SKM-1 treated with dmso at 0.1 percent for 144 hours (cell line): ENCODE measurements around the gene PWWP2B.

Source experiments
- DNase-seq: peaks from one replicate; lab custom pipeline; 2025; ENCODE audit not compliant: unreplicated experiment; lab: John Stamatoyannopoulos, UW

Gene PWWP2B

GRCh38 chr10:132363376-132363775 is 33.6 kb upstream of the PWWP2B start:
- DNase-seq: no peak

GRCh38 chr10:132363921-132364593 is 32.9 kb upstream of the PWWP2B start:
- DNase-seq: peak; percentile 13

GRCh38 chr10:132364594-132364970 is 32.4 kb upstream of the PWWP2B start:
- DNase-seq: no peak

GRCh38 chr10:132365102-132365501 is 31.9 kb upstream of the PWWP2B start:
- no peak for DNase-seq

- DNase-seq: no peak
Measured at GRCh38 chr10:132366006-132366405, 31.0 kb upstream of the PWWP2B start.

GRCh38 chr10:132366499-132366898 is 30.5 kb upstream of the PWWP2B start:
- no peak for DNase-seq

- DNase-seq: no peak
Measured at GRCh38 chr10:132368391-132368790, 28.6 kb upstream of the PWWP2B start.

GRCh38 chr10:132368881-132369635 is 27.9 kb upstream of the PWWP2B start:
- no peak for DNase-seq

GRCh38 chr10:132369636-132370185 is 27.3 kb upstream of the PWWP2B start:
- DNase-seq: no peak

GRCh38 chr10:132370426-132371340 is 26.3 kb upstream of the PWWP2B start:
- DNase-seq: no peak

- no peak for DNase-seq
Measured at GRCh38 chr10:132371641-132372081, 25.3 kb upstream of the PWWP2B start.

- DNase-seq: no peak
Measured at GRCh38 chr10:132372516-132373095, 24.4 kb upstream of the PWWP2B start.

GRCh38 chr10:132373241-132373955 is 23.6 kb upstream of the PWWP2B start:
- DNase-seq: no peak

GRCh38 chr10:132374176-132374575 is 22.8 kb upstream of the PWWP2B start:
- no peak for DNase-seq

- DNase-seq: no peak
Measured at GRCh38 chr10:132374612-132375011, 22.4 kb upstream of the PWWP2B start.

GRCh38 chr10:132375116-132375794 is 21.7 kb upstream of the PWWP2B start:
- no peak for DNase-seq

- DNase-seq: peak; percentile 23
Measured at GRCh38 chr10:132375795-132376297, 21.2 kb upstream of the PWWP2B start.

GRCh38 chr10:132376394-132376851 is 20.6 kb upstream of the PWWP2B start:
- no peak for DNase-seq

GRCh38 chr10:132377326-132377725 is 19.7 kb upstream of the PWWP2B start:
- no peak for DNase-seq
